NK-92 treated with Interleukin-12 subunit alpha and Interleukin-12 subunit beta, amount 100 ng/mL, for 24 hours (cell line): ENCODE data around the gene SNX27.
"Not testable (repeated sequence)": the region's sequence is repeated elsewhere in the genome, so short reads cannot be mapped to it uniquely, and the experiment has no call there.

Experiments used
- DNase-seq: peaks from one replicate; lab custom pipeline; 2025; lab: John Stamatoyannopoulos, UW

The SNX27 gene

GRCh38 chr1:151611832-151612500 is at the start of gene SNX27:
Gene SNX27 (plus strand): TSS chr1:151612050. CDS start chr1:151612202, 152 bp downstream.
- DNase-seq = peak; percentile 90

GRCh38 chr1:151562661-151563060 is 49.2 kb upstream of the SNX27 start:
- no peak for DNase-seq

- no peak for DNase-seq
These were observed 48.5 kb upstream of the SNX27 start for GRCh38 chr1:151563376-151563775.

GRCh38 chr1:151565502-151566189 is 46.2 kb upstream of the SNX27 start:
- no peak for DNase-seq

- no peak for DNase-seq
These were observed 43.2 kb upstream of the SNX27 start for GRCh38 chr1:151568626-151569088.

- DNase-seq = no peak
These were observed 41.0 kb upstream of the SNX27 start for GRCh38 chr1:151570819-151571218.

GRCh38 chr1:151574575-151575529 is 37.0 kb upstream of the SNX27 start:
- peak; percentile 10 for DNase-seq

- no peak for DNase-seq
These were observed 34.7 kb upstream of the SNX27 start for GRCh38 chr1:151577173-151577572.

GRCh38 chr1:151578941-151579340 is 32.9 kb upstream of the SNX27 start:
- DNase-seq = no peak

GRCh38 chr1:151579436-151580225 is 32.2 kb upstream of the SNX27 start:
- DNase-seq = no peak

- no peak for DNase-seq
These were observed 30.4 kb upstream of the SNX27 start for GRCh38 chr1:151581451-151581850.

GRCh38 chr1:151581921-151582320 is 29.9 kb upstream of the SNX27 start:
- DNase-seq = no peak

GRCh38 chr1:151583796-151584195 is 28.1 kb upstream of the SNX27 start:
- DNase-seq = no peak

- no peak for DNase-seq
These were observed 27.6 kb upstream of the SNX27 start for GRCh38 chr1:151584278-151584677.

GRCh38 chr1:151584780-151585179 is 27.1 kb upstream of the SNX27 start:
- DNase-seq = no peak

- DNase-seq = no peak
These were observed 26.2 kb upstream of the SNX27 start for GRCh38 chr1:151585622-151586021.

GRCh38 chr1:151590961-151591360 is 20.9 kb upstream of the SNX27 start:
- DNase-seq = no peak

GRCh38 chr1:151593730-151594129 is 18.1 kb upstream of the SNX27 start:
- no peak for DNase-seq

GRCh38 chr1:151594143-151594625 is 17.7 kb upstream of the SNX27 start:
- DNase-seq = peak; percentile 71

GRCh38 chr1:151596166-151596953 is 15.5 kb upstream of the SNX27 start:
- DNase-seq = no peak

GRCh38 chr1:151602550-151602949 is 9.3 kb upstream of the SNX27 start:
- DNase-seq = not testable (repeated sequence)
